ENCODE results near the gene ANAPC15. TPM values are rescaled to one million over a fixed set of nuclear protein-coding genes. Genes with fewer than 3 reads are reported as not detected.

The ANAPC15 gene
- polyA plus RNA-seq, 3 donors: 92.6 to 112 (median 94.8) TPM

- DNase-seq: no peak
- intact Hi-C loops (cut with micrococcal nuclease): no loop called here
These were observed 2.1 kb upstream of the ANAPC15 start for GRCh38 chr11:72114570-72114969.

More at GRCh38 chr11:72114570-72114969, 2.1 kb upstream of the ANAPC15 start:
- Histone ChIP-seq H4K20me1 (ENCODE audit: insufficient read depth, low read length) (no peaks in the 10 kb centered on the region), H3K27ac (ENCODE audit: low read depth in 1 of 2, low read length in 2 of 2) (no peak overlapping the region), H3K4me2 (replicated peaks; ENCODE audit: extremely low read depth, low read length, poor library complexity, severe bottlenecking) (no peak overlapping the region), H3K9me3 (replicated peaks in 1 of 2; ENCODE audit: control insufficient read depth in 1 of 2, insufficient read depth in 1 of 2, low read length in 2 of 2) (no peaks in the 10 kb centered on the region), H2AFZ (ENCODE audit: insufficient read depth, low read depth, low read length, poor library complexity, severe bottlenecking) (no peak overlapping the region), H3K4me3 (replicated peaks in 1 of 3; ENCODE audit: low read depth in 2 of 3, low read length in 3 of 3) (no peak overlapping the region), H3K4me1 (ENCODE audit: control insufficient read depth in 1 of 2, insufficient read depth in 2 of 2, low read length in 2 of 2) (peaks cover 49 to 53% of the 10 kb centered on the region in 2 donors), H3K79me2 (ENCODE audit: insufficient read depth, low read length) (peaks cover 10% of the 10 kb centered on the region), H3K36me3 (replicated peaks in 1 of 2; ENCODE audit: control insufficient read depth in 1 of 2, insufficient read depth in 2 of 2, low read length in 2 of 2) (peaks cover 10 to 11% of the 10 kb centered on the region in 2 donors), H3K9ac (ENCODE audit: insufficient read depth, low read length, poor library complexity, severe bottlenecking) (no peak overlapping the region), H3K27me3 (ENCODE audit: control insufficient read depth in 2 of 2, insufficient read depth in 2 of 2, low read length in 2 of 2) (no peaks in the 10 kb centered on the region)
- peak overlapping the region in 4 of 7 donors; percentile 2 to 78 (median 24) for H3K27ac Mint-ChIP-seq
- peaks cover 23 to 24% of the 10 kb centered on the region in 2 donors for H3K36me3 Mint-ChIP-seq
- no peak overlapping the region for H3K4me3 Mint-ChIP-seq
- H3K4me1 Mint-ChIP-seq: peaks cover 51% of the 10 kb centered on the region
- 91% methylated on average over 1 of the region's 1 CpG for WGBS (ENCODE audit: insufficient coverage)
- no peak for TF ChIP-seq CTCF (IDR thresholded peaks at IDR 0.05)
- peaks cover 0 to 6% (median 0%) of the 10 kb centered on the region in 3 donors for H3K27me3 Mint-ChIP-seq (ENCODE audit: low read depth in 3 of 3)
- peaks cover 0 to 5% (median 0%) of the 10 kb centered on the region in 7 donors for H3K9me3 Mint-ChIP-seq
